ENCODE results near the gene TRABD.

GRCh38 chr22:50202130-50202666, 16.5 kb downstream of the TRABD start:
- TF ChIP-seq POLR2AphosphoS5 (IDR thresholded peaks at IDR 0.05; ENCODE audit: low read depth, low read length) (no peak), SIN3A (IDR thresholded peaks at IDR 0.05; ENCODE audit: borderline replicate concordance, insufficient read depth, low read length) (no peak), TAF1 (IDR thresholded peaks at IDR 0.05; ENCODE audit: borderline replicate concordance, insufficient read depth, low read length) (no peak), REST (IDR thresholded peaks at IDR 0.05; ENCODE audit: insufficient read depth in 1 of 2, low read depth in 2 of 2, low read length in 2 of 2) (no peak), FOXP2 (optimal IDR thresholded peaks at IDR 0.05; ENCODE audit: borderline replicate concordance, extremely low read depth, extremely low read length, insufficient read depth) (no peak)
